OCI-LY3 (cell line): ENCODE data around the gene ZNF493.

Experiments
- H2AFZ ChIP-seq: fragments of 200-600, 300-600 bp; shearing (Covaris generic); 2 replicates; pipeline ENCODE4 v1.6.0; 2014; ENCODE audit warnings: antibody characterized with exemption, low read depth, low read length
- H3K27ac ChIP-seq: fragments of 200-600, 300-600 bp; sonication (generic); 2 replicates; pipeline ENCODE4 v1.5.1; 2014; ENCODE audit warnings: mild to moderate bottlenecking, low read length, moderate library complexity, mixed read lengths
- H3K27me3 ChIP-seq: fragments of 200-600, 300-600 bp; sonication (generic); 2 replicates; pipeline ENCODE4 v1.6.1; 2014; ENCODE audit warnings: low read depth, low read length, mixed read lengths
- H3K36me3 ChIP-seq: fragments of 200-600, 300-600 bp; sonication (generic); replicated peaks from 2 replicates; pipeline ENCODE3; 2014; ENCODE audit warnings: low read depth, low read length, mixed read lengths
- H3K4me1 ChIP-seq: fragments of 300-600, 200-600 bp; sonication (generic); 2 replicates; pipeline ENCODE4 v1.6.1; 2014; ENCODE audit warnings: low read length, mixed read lengths
- H3K4me2 ChIP-seq: fragments of 200-600, 300-600 bp; sonication (generic); 2 replicates; pipeline ENCODE4 v1.6.1; 2014; ENCODE audit warnings: low read length, mixed read lengths
- H3K4me3 ChIP-seq: fragments of 300-600, 200-600 bp; sonication (generic); 2 replicates; pipeline ENCODE4 v1.5.1; 2014; ENCODE audit warnings: antibody characterized with exemption, mild to moderate bottlenecking, low read length, moderate library complexity
- H3K79me2 ChIP-seq: fragments of 300-600, 200-600 bp; shearing (Covaris generic); 2 replicates; pipeline ENCODE4 v1.6.1; 2014; ENCODE audit warnings: mild to moderate bottlenecking, low read length, mixed read lengths
- H3K9ac ChIP-seq: fragments of 300-600, 200-600 bp; shearing (Covaris generic); 2 replicates; pipeline ENCODE4 v1.6.0; 2014; ENCODE audit warnings: mild to moderate bottlenecking, low read length, moderate library complexity
- H3K9me3 ChIP-seq: fragments of 200-600, 300-600 bp; shearing (Covaris generic); 2 replicates; pipeline ENCODE4 v1.6.1; 2014; ENCODE audit warnings: low read length, mixed read lengths; ENCODE audit not compliant: insufficient read depth
- H4K20me1 ChIP-seq: fragments of 200-600, 300-600 bp; sonication (generic); 2 replicates; pipeline ENCODE4 v1.6.1; 2016; ENCODE audit warnings: low read length, mixed read lengths; ENCODE audit not compliant: insufficient read depth
- EZH2phosphoT487 ChIP-seq: fragments of 200-600 bp; shearing (Covaris generic); IDR thresholded peaks from 2 replicates; pipeline ENCODE4 v1.6.1; 2018; ENCODE audit warnings: antibody characterized with exemption, mixed run types, low read depth
- TF ChIP-seq, protein P1 (sequence below): fragments of 200-600, 300-600 bp; sonication (generic); IDR thresholded peaks from 2 replicates; pipeline ENCODE4 v1.5.1; 2014; ENCODE audit warnings: antibody characterized with exemption, low read length, low read depth

ZNF493 gene

DNA sequence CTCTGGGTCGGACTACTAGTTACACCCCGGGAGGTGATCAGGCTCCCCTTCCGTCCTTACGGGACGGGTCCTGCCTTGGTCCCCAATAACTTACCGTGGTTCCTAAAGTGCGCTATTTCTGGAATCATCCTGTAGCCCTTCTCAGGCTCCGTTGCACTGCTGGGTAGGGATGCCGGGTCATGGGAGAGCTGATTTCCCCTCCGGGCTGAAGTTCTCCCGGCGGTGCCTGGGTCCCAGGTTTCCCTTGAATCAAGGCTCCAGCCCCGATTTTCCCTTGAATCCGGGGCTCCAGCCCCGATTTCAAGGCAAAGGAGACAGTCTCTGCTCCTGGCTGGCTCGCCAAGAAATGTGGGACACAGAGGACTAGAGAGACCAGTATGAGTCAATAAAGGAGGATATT is 43.4 kb downstream of the ZNF493 start:
- Histone ChIP-seq H3K9ac (no peak overlapping the region), H3K4me3 (no peak overlapping the region), H3K36me3 (no peaks in the 10 kb centered on the region), H3K4me1 (no peaks in the 10 kb centered on the region), H3K9me3 (peaks cover 10% of the 10 kb centered on the region; the same call in 1 of the 2 replicates), H2AFZ (no peak overlapping the region), H3K79me2 (no peaks in the 10 kb centered on the region), H3K4me2 (no peak overlapping the region), H3K27ac (no peak overlapping the region), H4K20me1 (no peaks in the 10 kb centered on the region), H3K27me3 (no peaks in the 10 kb centered on the region)
- TF ChIP-seq, protein P1, sequence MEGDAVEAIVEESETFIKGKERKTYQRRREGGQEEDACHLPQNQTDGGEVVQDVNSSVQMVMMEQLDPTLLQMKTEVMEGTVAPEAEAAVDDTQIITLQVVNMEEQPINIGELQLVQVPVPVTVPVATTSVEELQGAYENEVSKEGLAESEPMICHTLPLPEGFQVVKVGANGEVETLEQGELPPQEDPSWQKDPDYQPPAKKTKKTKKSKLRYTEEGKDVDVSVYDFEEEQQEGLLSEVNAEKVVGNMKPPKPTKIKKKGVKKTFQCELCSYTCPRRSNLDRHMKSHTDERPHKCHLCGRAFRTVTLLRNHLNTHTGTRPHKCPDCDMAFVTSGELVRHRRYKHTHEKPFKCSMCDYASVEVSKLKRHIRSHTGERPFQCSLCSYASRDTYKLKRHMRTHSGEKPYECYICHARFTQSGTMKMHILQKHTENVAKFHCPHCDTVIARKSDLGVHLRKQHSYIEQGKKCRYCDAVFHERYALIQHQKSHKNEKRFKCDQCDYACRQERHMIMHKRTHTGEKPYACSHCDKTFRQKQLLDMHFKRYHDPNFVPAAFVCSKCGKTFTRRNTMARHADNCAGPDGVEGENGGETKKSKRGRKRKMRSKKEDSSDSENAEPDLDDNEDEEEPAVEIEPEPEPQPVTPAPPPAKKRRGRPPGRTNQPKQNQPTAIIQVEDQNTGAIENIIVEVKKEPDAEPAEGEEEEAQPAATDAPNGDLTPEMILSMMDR: no peak

DNA sequence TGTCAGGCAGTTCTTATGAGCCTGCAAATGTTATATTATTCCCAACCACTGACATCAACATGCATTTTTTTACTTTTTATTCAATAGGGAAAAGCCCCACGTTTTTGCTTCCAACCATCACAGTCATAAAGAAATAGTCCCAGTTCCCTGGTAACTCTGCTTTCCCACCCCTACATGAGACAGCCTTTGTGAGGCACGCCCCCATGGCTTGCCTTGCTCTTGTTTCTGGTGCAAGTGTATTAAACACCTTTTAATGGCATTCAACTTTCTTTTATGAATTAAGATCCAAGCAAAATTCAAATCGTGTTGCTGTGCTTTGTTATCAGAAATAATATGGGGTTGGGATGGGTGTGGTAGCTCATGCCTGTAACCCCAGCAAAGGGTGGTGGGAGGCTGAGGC is 54.3 kb downstream of the ZNF493 start:
- H3K27me3 ChIP-seq: no peaks in the 10 kb centered on the region
- H3K4me3 ChIP-seq: no peak overlapping the region
- H3K4me1 ChIP-seq: no peaks in the 10 kb centered on the region
- no peaks in the 10 kb centered on the region for H4K20me1 ChIP-seq
- H3K9me3 ChIP-seq: peaks cover 5% of the 10 kb centered on the region; the same call in 1 of the 2 replicates
- no peak overlapping the region for H3K9ac ChIP-seq
- H3K4me2 ChIP-seq: no peak overlapping the region
- no peak overlapping the region for H2AFZ ChIP-seq
- no peak overlapping the region for H3K27ac ChIP-seq
- H3K36me3 ChIP-seq: no peaks in the 10 kb centered on the region
- no peaks in the 10 kb centered on the region for H3K79me2 ChIP-seq
- TF ChIP-seq, protein P1: no peak
- TF ChIP-seq EZH2phosphoT487: no peak

DNA sequence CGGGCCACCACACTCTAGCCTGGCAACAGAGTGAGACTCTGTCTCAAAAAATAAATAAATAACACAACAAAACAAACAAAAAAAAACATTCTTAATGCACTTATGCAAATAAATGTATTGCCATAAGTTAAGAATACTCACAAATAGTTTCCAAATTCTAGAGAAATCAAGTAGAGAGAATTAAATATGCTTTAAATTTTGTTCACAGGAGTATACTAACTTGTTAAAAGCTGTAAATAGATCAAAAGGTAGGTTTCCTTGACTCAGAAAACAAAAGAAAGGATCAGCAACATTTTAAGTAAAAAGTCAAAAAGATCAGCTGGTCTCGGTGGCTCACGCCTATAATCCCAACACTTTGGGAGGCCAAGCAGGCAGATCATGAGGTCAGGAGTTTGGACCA is 58.0 kb downstream of the ZNF493 start:
- no peaks in the 10 kb centered on the region for H3K36me3 ChIP-seq
- no peaks in the 10 kb centered on the region for H3K4me1 ChIP-seq
- H3K9ac ChIP-seq: no peak overlapping the region
- H3K79me2 ChIP-seq: no peaks in the 10 kb centered on the region
- H3K4me2 ChIP-seq: no peak overlapping the region
- TF ChIP-seq, protein P1: no peak
- no peak for TF ChIP-seq EZH2phosphoT487
- no peaks in the 10 kb centered on the region for H3K27me3 ChIP-seq
- H3K9me3 ChIP-seq: peaks cover 5% of the 10 kb centered on the region; the same call in 1 of the 2 replicates
- H2AFZ ChIP-seq: no peak overlapping the region
- H4K20me1 ChIP-seq: no peaks in the 10 kb centered on the region
- no peak overlapping the region for H3K27ac ChIP-seq
- no peak overlapping the region for H3K4me3 ChIP-seq

DNA sequence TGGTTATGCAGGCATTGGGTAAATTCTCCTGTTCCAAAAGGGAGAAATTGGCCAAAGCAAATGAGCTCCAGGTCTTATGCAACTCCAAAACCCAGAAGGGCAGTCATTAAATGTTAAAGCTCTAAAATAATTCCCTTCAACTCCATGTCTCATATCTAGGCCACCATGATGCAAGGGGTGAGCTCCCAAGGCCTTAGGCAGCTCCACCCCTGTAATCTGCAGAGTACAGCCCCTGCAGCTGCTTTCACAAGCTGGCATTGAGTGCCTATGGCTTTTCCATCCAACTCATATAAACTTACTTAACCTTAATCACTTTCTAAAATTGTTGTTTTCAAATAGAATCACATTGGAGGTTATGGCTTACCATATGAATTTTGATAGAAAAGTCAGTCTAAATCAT is 63.8 kb downstream of the ZNF493 start:
- H3K36me3 ChIP-seq: no peaks in the 10 kb centered on the region
- H3K9me3 ChIP-seq: no peaks in the 10 kb centered on the region
- no peak overlapping the region for H3K4me3 ChIP-seq
- no peak overlapping the region for H2AFZ ChIP-seq
- no peaks in the 10 kb centered on the region for H3K79me2 ChIP-seq
- TF ChIP-seq, protein P1: no peak
- TF ChIP-seq EZH2phosphoT487: no peak
- no peak overlapping the region for H3K27ac ChIP-seq
- no peak overlapping the region for H3K4me2 ChIP-seq
- no peak overlapping the region for H3K9ac ChIP-seq
- H3K4me1 ChIP-seq: no peaks in the 10 kb centered on the region
- no peaks in the 10 kb centered on the region for H3K27me3 ChIP-seq
- no peaks in the 10 kb centered on the region for H4K20me1 ChIP-seq
